Prostate gland (tissue), 2 donors: Measurements from ENCODE around the gene PACC1.

Experiments
- POLR2A ChIP-seq: fragments of 450-650 bp; IDR thresholded peaks from one replicate; pipeline ENCODE4 v1.6.1; 2016; ENCODE audit warnings: antibody characterized with exemption, mild to moderate bottlenecking
- POLR2AphosphoS5 ChIP-seq: sonication (generic); formaldehyde crosslinking; IDR thresholded peaks from one replicate; pipeline ENCODE4 v1.6.1; 2017; ENCODE audit warnings: antibody characterized with exemption
- TF ChIP-seq, protein P1 (sequence below), 4 experiments: fragments of 200-600 bp in 2 of 4; fragments of 450-650 bp in 2 of 4; sonication (generic) in 2 of 4; IDR thresholded peaks; 1 replicate in 3 of 4; 2 replicates in 1 of 4; pipeline ENCODE4 v1.5.1; 2016 to 2019; ENCODE audit warnings: antibody characterized with exemption in 4 of 4, mild to moderate bottlenecking in 2 of 4, moderate library complexity in 2 of 4

DNA sequence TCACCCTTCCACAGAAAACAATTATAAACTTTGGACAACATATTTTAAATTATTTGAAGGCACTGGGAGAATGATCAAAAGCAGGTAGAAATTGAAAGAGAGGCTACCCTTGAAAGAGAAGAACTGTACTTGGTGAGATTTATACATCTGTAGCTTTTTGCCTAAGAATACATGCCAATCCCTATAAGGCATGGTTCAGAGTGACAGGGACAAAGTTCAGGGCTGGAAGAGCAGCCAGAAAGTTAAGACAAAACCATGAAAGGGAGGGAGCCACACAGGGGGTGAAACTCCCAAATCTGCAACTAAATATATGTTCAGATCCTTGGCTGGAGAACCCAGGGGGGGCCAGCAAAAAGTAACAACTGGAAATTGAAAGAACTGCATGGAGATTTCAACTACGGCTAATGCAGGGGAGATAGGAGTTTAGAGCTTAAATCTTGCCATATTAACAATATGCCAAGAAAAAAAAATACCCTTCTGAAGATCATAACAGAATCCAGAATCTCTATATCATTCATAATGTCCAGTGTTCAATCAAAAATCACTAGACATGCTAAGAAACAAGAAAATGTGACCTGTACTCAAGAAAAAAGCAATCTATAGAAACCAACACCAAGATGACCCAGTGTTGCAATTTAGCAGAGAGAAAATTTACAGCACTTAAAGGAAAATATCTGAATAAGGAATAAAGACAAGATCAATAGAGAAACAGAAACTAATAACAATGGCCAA, 25.5 kb downstream of the PACC1 start:
- TF ChIP-seq, protein P1, sequence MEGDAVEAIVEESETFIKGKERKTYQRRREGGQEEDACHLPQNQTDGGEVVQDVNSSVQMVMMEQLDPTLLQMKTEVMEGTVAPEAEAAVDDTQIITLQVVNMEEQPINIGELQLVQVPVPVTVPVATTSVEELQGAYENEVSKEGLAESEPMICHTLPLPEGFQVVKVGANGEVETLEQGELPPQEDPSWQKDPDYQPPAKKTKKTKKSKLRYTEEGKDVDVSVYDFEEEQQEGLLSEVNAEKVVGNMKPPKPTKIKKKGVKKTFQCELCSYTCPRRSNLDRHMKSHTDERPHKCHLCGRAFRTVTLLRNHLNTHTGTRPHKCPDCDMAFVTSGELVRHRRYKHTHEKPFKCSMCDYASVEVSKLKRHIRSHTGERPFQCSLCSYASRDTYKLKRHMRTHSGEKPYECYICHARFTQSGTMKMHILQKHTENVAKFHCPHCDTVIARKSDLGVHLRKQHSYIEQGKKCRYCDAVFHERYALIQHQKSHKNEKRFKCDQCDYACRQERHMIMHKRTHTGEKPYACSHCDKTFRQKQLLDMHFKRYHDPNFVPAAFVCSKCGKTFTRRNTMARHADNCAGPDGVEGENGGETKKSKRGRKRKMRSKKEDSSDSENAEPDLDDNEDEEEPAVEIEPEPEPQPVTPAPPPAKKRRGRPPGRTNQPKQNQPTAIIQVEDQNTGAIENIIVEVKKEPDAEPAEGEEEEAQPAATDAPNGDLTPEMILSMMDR (IDR thresholded peaks at IDR 0.05) = no peak
- TF ChIP-seq POLR2A (no peak), POLR2AphosphoS5 (no peak)
